ENCODE data around the gene OLFM2. TPM values are rescaled to one million over a fixed set of nuclear protein-coding genes. Genes with fewer than 3 reads are reported as not detected.

Gene OLFM2
- total and polyA plus RNA-seq, 4 donors, result 0.49 to 28.9 (median 2.3) TPM

DNA sequence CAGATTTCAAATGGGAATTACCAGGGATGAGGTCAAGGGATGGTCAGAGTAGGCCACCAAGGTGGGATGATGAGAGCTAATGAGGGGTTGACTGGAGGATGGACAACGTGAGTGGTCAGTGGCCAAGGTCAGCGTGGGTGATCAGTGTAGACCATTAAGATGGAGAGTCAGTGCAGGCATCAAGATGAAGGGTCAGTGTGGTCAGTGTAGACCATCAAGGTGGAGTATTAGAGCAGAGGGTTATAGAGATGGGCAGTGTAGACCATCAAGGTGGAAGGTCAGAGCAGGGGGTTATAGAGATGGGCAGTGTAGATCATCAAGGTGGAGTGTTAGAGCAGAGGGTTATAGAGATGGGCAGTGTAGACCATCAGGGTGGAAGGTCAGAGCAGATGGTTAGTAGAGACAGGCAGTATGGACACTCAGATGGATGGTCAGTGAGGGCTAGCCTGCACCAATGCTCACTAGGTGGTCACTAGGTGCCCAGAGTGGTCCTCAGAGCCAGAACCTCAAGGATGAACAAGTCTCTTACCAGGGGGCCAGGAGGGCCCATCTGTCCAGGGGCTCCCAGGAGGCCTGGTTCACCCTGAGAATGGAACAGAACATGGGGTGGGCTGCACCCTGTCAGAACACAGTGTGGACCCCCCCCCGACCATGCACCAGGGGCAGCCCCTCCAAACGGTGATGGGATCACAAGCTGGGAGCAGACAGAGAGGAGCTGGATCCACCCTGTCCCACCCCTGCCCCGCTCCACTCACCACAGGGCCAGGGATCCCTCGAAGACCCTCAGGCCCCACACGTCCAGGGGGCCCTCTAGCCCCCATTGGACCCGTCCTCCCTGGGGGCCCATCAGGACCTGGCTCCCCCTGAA, 32.7 kb upstream of the OLFM2 start:
- DNase-seq (ENCODE audit: low spot score), result no peak
- peaks cover 0 to 7% (median 0%) of the 10 kb centered on the region in 4 donors for H3K36me3 ChIP-seq (ENCODE audit: control insufficient read depth in 4 of 4, insufficient read depth in 3 of 4, low read depth in 1 of 4, low read length in 3 of 4)
- no peaks in the 10 kb centered on the region for H3K9me3 ChIP-seq (ENCODE audit: control insufficient read depth in 4 of 4, low read length in 3 of 4)
- 75% methylated on average over 8 of the region's 8 CpGs for WGBS
- TF ChIP-seq RAD21 (IDR thresholded peaks at IDR 0.05), result no peak
- no peak for TF ChIP-seq TAF1 (conservative IDR thresholded peaks at IDR 0.05)
- TF ChIP-seq HNF4G (IDR thresholded peaks at IDR 0.05), result no peak
- no peak for TF ChIP-seq REST (IDR thresholded peaks at IDR 0.05)
- TF ChIP-seq YY1 (IDR thresholded peaks at IDR 0.05), result no peak
- TF ChIP-seq EGR1 (IDR thresholded peaks at IDR 0.05; ENCODE audit: low read depth in 2 of 2), result no peak
- no peak for TF ChIP-seq CTCF (IDR thresholded peaks at IDR 0.05; ENCODE audit: low read depth, low read length, missing input control)
- TF ChIP-seq RXRA (IDR thresholded peaks at IDR 0.05), result no peak
- TF ChIP-seq JUND (IDR thresholded peaks at IDR 0.05), result no peak
- TF ChIP-seq HNF4A (conservative IDR thresholded peaks at IDR 0.05), result no peak
- no peak for TF ChIP-seq MAX (IDR thresholded peaks at IDR 0.05)
- no peak for TF ChIP-seq FOXA1 (IDR thresholded peaks at IDR 0.05)
- no peak for TF ChIP-seq FOXA2 (IDR thresholded peaks at IDR 0.05)
- TF ChIP-seq ATF3 (IDR thresholded peaks at IDR 0.05), result no peak
- TF ChIP-seq ZBTB33 (IDR thresholded peaks at IDR 0.05), result no peak
- no peak for TF ChIP-seq SP1 (IDR thresholded peaks at IDR 0.05)
- TF ChIP-seq NR2F2 (IDR thresholded peaks at IDR 0.05), result no peak
- no peak for TF ChIP-seq GABPA (IDR thresholded peaks at IDR 0.05 in 1 of 2, conservative IDR thresholded peaks at IDR 0.05 in 1 of 2)
- no peak overlapping the region for H3K4me3 ChIP-seq (ENCODE audit: low read depth in 1 of 3, low read length in 3 of 3)
- peaks cover 0 to 3% (median 0%) of the 10 kb centered on the region in 4 donors for H3K4me1 ChIP-seq (ENCODE audit: control insufficient read depth in 4 of 4, insufficient read depth in 4 of 4, low read length in 3 of 4)
- H3K27ac ChIP-seq (ENCODE audit: low read depth in 1 of 2, low read length in 2 of 2), result no peak overlapping the region
- no peaks in the 10 kb centered on the region for H3K27me3 ChIP-seq (ENCODE audit: control insufficient read depth in 4 of 4, insufficient read depth in 4 of 4, low read length in 3 of 4)
- H3K9ac ChIP-seq (ENCODE audit: low read depth in 1 of 2, low read length in 2 of 2), result no peak overlapping the region
